K562 treated with DMSO at 1 percent for 24 hours (cell line): Measurements from ENCODE around the gene PERP. TPM values are rescaled to one million over a fixed set of nuclear protein-coding genes. Genes with fewer than 3 reads are reported as not detected.

ENCODE experiments used
- total RNA-seq: library from RNA; unstranded; fragments of 300-600 nt; gene quantifications from 2 replicates; pipeline ENCODE4 v1.2.3, GENCODE V29; 2022; ENCODE audit warnings: low read depth; ENCODE audit not compliant: insufficient read depth

The PERP gene
- total RNA-seq = 0.27 and 0.58 TPM in 2 replicates

DNA sequence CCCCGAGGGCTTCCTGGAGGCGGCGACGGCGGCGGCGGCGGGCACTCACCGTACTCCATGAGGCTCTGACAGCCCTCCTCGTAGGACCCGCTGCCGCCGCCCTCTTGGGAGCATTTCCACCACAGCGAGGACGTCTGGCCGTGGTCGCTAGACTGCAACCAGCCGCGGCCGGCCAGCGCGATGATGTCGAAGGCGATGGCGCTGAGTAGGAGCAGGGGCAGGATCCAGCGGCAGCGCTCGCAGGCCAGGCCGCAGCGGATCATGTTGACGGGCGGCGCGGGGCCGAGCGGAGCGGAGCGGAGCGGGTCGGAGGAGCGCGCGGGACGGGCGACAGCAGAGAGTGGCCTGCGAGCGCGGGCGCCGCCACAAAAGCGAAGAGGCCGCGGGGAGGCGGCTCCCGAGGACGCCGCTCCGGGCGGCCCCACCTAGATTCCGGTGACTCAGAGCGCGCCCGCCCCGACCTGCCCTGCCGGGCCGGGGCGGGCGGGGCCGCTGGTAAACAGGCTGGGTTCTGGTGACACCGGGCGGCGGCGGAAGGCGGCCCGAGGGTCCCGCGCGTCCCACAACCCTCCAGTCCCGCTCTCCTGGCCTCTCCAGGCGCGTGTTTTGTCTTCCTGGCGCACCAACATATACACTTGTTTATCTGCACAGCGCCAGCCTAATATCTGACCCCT, at the start of gene PERP:
PERP (minus strand) TSS at position 342 of the 674 bp plus-strand sequence; CDS start at position 263, 79 bp downstream.

Other genes starting within 250 kb of the PERP start
- 14.5 and 18.6 TPM in 2 replicates for gene TNFAIP3, start 240.2 kb downstream of the PERP start, total RNA-seq
- gene ARFGEF3, start 54.5 kb upstream of the PERP start, total RNA-seq = not detected in 2 replicates
- gene PBOV1, start 111.1 kb upstream of the PERP start, total RNA-seq = not detected in 2 replicates